H54 (cell line): ENCODE measurements around the gene UTP14A.
A peak's percentile ranks its signal among the peaks of the same experiment; 100 is the strongest.

ENCODE experiments used
- DNase-seq: peaks from one replicate; pipeline ENCODE4 v3.0.0; 2011; ENCODE audit warnings: low spot score, mixed read lengths; ENCODE audit not compliant: insufficient read length
- FAIRE-seq: peaks from 3 replicates; lab custom pipeline; 2011; peaks lifted over from hg19 to GRCh38; lab: Jason Lieb, UNC
- POLR2A ChIP-seq: IDR thresholded peaks from 2 replicates; pipeline ENCODE4 v1.6.1; 2011; ENCODE audit warnings: low read depth, mild to moderate bottlenecking, low read length

Gene UTP14A

DNA sequence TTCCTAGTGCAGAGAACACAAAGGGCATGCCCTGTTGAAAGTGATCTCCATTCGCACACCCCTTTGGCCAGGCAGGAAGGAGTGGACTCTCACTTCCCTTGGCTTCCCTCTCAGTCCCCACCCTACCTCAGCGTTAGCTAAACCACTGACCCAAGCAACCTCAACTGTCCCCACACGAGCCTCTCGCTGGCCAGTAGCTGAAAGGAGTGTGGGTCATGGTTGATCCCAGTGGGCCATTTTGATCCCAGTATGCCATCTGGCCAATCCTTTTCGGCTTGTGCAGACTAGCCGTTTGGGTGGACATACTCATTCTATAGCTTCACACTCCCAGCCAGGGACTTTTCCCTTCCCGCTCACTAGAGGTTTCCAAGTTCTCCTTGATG is 52.1 kb downstream of the UTP14A start:
- no peak for FAIRE-seq
- TF ChIP-seq POLR2A: no peak
- DNase-seq: no peak

- no peak for TF ChIP-seq POLR2A
- DNase-seq (no peak), FAIRE-seq (no peak)
These were observed 53.0 kb downstream of the UTP14A start for GRCh38 chrX:129958814-129959492.

- DNase-seq (no peak), FAIRE-seq (no peak)
- TF ChIP-seq POLR2A: no peak
These were observed 53.5 kb downstream of the UTP14A start for GRCh38 chrX:129959493-129959832.

DNA sequence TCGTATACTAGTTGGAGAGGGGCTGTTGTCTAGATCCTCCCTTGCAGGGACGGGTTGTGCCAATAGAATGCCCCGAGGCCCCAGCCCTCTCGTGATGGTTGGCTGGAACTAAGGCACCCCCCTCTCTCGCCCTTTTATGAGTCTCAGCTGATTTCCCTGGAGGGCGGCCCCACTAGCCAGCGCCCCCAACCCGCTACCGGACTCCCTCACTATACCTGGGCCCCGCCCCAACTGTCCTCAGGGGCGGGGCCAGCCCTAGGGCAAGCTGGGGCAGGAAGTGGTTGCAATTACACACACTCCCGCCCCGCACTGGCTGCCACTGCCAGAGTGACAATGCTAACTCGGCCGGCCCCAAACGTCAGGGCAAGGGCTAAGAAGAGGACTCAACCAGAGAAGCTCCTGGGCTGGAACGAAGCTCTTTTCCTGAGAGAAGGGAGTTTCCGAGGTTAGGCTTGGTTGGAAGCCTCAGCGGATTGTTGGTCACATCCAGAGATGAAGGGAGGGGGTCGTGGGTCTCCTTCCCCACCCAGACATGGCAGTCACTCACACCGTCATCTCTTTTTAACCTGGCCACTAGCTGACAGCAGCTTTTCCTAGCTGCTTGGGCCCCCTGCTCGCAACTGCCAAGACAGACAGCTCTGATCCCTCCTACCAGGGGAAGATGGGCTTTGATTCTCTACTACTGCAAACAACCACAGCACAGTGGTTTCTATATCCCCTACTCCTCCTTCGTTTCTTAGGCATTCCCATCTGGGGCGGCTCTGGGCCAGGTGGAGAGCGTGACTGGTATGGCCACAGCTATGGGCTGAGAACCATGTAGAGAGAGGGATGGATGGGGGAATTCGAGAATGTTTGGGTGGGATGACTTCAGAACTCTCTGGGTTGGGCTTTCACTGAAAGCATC is 55.5 kb downstream of the UTP14A start:
- peak; percentile 38; the same call in 1 of the 2 replicates for TF ChIP-seq POLR2A
- DNase-seq (peak; percentile 75), FAIRE-seq (no peak)

DNA sequence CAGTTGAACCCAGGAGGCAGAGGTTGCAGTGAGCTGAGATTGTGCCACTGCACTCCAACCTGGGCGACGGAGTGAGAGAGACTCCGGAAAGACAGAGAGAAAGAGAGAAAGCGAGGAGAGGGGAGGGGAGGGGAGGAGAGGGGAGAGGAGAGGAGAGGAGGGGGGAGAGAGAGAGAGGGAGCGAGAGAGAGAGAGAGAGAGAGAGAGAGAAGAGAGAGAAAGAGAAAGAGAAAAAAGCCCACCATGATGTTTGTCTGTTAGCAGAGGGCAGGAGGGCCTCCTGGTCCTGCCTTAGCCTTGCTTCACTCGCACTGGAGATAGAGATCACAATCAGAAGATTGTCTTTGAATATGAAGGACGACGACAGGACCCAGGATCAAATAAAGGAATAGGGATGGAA is 57.8 kb downstream of the UTP14A start:
- no peak for TF ChIP-seq POLR2A
- DNase-seq: no peak
- FAIRE-seq: no peak

- FAIRE-seq (no peak), DNase-seq (no peak)
- TF ChIP-seq POLR2A: no peak
These were observed 59.2 kb downstream of the UTP14A start for GRCh38 chrX:129965166-129965565.

DNA sequence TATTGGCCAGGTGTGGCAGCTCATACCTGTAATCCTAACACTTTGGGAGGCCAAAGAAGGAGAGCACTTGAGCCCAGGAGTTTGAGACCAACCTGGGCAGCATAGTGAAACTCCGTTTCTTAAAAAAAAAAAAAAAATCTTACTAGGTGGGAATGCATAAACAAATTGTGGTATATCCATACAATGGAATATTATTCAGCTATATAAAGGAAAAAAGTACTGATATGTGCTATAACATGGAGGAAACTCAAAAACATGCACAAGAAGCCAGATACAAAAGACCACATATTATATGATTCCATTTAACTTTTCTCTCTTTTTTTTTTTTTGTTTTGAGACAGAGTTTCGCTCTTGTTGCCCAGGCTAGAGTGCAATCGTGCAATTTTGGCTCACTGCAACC is 63.0 kb downstream of the UTP14A start:
- no peak for TF ChIP-seq POLR2A
- no peak for FAIRE-seq
- DNase-seq: no peak

DNA sequence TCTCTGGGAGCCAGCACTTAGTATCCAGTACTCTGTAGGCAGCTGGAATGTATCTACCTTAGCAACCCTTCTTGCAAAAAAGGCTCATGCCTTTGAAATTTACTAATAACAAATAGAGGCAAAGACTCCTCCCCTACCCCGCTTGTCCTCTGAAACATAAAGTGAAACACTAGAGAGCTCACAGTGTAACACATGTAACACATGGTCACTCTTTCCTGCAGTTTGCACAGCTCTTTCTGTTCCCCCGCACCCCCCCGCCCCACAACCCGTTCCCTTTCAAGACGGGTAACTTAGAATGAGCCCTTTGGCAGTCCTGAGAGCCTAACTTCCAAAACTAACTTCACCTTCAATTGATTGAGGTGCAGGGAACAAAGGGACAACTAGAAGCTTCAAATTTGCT is 70.5 kb downstream of the UTP14A start:
- DNase-seq (no peak), FAIRE-seq (no peak)
- TF ChIP-seq POLR2A: no peak
